8988T (cell line): ENCODE results near the gene ATP2A1.
A peak's percentile ranks its signal among the peaks of the same experiment; 100 is the strongest.
"Not testable (repeated sequence)": the region's sequence is repeated elsewhere in the genome, so short reads cannot be mapped to it uniquely, and the experiment has no call there.

Experiments used
- DNase-seq: peaks from one replicate; pipeline ENCODE4 v3.0.0; 2011

Gene ATP2A1

GRCh38 chr16:28863929-28864793 is 14.1 kb upstream of the ATP2A1 start:
- DNase-seq: no peak

- no peak for DNase-seq
Observed at GRCh38 chr16:28865001-28865688, 13.1 kb upstream of the ATP2A1 start.

GRCh38 chr16:28865722-28866453 is 12.4 kb upstream of the ATP2A1 start:
- DNase-seq: no peak

DNA sequence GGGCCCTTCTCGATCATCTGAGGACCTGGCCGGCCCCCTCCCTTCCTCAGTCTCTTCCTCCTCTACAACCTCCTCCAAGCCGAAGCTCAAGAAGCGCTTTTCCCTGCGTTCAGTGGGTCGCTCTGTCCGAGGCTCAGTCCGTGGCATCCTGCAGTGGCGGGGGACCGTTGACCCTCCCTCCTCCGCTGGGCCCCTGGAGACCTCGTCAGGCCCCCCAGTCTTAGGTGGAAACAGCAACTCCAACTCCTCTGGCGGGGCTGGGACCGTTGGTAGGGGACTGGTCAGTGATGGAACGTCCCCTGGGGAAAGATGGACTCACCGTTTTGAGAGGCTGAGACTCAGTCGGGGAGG is 11.9 kb upstream of the ATP2A1 start:
- no peak for DNase-seq

- DNase-seq: no peak
Observed at GRCh38 chr16:28867241-28867640, 11.0 kb upstream of the ATP2A1 start.

DNA sequence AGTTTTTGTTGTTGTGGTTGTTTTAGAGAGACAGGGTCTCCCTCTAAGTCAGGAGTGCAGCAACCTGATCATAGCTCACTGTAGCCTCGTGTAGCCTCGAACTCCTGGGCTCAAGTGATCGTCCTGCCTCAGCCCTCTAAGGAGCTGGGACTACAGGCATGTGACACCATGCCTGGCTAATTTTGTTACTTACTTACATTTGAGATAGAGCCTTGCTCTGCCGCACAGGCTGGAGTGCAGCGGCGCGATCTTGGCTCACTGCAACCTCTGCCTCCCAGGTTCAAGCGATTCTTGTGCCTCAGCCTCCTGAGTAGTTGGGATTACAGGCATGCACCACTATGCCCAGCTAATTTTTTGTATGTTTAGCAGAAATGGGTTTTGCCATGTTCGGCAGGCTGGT is 10.6 kb upstream of the ATP2A1 start:
- DNase-seq: not testable (repeated sequence)

DNA sequence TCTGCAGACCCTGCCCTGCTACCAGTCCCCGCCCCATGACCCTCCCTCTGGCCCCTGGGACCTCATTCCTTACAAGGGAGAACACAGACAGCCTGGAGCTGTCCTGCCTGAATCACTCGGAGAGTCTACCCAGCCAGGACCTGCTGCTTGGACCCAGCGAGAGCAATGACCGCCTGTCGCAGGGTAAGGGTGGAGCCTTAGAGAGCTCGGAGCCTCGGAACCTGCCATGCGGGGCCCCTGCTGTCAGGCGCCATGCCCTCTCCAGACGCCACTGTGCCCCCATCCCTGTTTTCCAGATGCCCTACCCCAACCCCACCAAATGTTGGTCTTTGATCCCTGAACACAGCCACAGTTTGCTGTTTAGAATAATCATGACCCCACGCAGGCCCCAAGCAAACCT is 9.1 kb upstream of the ATP2A1 start:
- DNase-seq: no peak

DNA sequence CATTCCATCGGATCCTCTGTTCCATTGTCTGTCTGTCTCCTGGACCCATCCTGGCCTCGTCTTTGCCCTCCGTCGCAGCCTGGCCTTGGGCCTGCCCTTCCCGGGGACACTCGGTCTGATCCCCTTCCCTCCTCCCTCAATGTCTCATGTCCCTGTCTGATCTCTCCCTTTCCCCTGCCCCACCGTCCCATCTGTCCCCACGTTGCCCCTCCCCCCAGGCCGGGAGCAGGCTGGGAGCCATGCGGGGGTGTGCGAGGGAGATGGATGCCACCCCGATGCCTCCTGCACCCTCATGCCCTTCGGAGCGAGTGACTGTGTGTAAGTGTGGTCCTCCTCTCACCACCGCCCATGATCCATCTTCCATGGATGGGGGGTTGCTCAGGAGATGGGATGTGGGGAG is 5.3 kb upstream of the ATP2A1 start:
- DNase-seq: no peak

DNA sequence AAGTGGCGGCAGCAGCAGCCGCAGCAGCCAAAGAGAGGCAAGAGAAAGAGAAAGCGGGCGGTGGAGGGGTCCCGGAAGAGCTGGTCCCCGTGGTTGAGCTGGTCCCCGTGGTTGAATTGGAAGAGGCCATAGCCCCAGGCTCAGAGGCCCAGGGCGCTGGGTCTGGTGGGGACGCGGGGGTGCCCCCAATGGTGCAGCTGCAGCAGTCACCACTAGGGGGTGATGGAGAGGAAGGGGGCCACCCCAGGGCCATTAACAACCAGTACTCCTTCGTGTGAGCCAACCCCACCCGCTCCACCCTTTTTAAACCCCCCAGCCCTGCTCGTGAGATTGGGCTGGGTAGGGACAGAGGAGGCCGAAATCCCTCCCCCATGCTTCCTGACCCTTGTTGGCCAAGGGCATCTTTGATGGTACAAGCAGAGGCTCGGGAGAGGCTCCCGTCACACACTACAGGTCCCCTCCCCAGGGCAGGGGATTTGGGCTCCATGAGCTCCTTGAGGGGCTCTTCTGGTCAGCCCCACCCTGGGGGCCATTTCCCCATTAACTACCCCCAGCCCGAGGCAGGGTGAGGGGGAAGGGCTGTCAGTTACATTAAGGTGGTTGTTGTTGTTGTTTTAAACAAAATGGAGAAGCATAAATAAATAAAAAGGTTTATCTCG is 4.6 kb upstream of the ATP2A1 start:
- peak; percentile 72 for DNase-seq

DNA sequence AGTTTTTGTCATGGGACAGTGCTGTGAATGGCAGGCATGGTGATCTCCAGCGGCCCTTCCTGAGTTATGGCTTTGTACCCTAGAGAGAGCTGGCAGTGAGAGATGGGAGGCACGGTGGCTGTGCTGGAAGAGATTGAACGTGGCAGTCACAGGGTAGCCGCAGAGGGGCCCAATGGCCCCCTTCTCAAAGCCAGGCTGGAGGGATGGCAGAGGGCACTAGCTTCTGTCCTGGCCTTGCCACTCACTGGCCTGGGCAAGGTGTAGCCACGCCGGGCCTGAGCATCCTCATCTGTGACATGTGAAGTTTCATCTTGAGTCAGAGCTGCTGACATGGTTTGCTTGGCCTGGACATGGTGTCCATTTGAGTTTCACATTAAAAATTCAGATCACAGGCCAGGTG is 3.9 kb upstream of the ATP2A1 start:
- DNase-seq: no peak

GRCh38 chr16:28875134-28876018 is 2.9 kb upstream of the ATP2A1 start:
- no peak for DNase-seq

- no peak for DNase-seq
Observed at GRCh38 chr16:28876019-28876659, 2.1 kb upstream of the ATP2A1 start.

- DNase-seq: no peak
Observed at GRCh38 chr16:28876973-28877654, 1.2 kb upstream of the ATP2A1 start.

- no peak for DNase-seq
Observed at GRCh38 chr16:28877655-28878000, 660 bp upstream of the ATP2A1 start.

- peak; percentile 63 for DNase-seq
Observed at GRCh38 chr16:28879261-28879840, 1.1 kb downstream of the ATP2A1 start.

DNA sequence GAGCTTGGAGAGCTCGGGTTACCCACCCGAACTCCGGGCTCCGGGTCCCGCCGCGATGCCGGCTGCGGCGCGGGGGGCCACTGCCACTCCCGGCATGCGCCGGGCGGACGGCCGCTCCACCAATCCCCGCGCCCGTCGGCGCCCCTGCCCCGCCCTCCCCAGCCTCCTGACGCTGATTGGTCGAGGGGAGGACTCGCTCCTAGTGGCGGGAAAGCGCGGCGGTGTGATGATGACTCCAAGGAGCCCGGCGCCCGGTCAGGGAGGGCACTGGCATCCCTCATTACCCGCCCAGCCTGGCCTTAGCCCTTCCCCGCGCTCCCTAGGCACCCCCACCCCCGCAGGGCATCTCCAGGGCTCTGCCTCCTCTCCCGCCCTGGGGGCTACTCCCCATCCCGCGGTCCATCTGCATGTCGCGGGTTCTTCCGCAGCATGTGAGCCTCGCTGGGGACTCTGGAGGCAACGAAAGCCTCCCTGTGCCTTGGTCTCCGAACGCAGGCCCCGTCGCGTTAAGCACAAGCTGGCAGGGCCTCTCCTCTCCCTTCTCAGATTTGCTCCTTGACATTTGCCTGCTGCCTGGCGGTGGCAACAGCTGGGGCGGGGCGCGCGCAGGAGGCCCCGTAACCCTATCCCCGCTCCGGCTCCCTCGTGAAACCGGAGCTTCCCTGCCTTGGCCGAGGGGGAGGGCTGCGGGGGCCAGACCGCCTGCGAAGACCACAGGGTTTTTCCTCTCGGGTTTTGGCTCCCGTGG is 1.7 kb downstream of the ATP2A1 start:
- peak; percentile 91 for DNase-seq

GRCh38 chr16:28880589-28880915 is 2.3 kb downstream of the ATP2A1 start:
- no peak for DNase-seq

DNA sequence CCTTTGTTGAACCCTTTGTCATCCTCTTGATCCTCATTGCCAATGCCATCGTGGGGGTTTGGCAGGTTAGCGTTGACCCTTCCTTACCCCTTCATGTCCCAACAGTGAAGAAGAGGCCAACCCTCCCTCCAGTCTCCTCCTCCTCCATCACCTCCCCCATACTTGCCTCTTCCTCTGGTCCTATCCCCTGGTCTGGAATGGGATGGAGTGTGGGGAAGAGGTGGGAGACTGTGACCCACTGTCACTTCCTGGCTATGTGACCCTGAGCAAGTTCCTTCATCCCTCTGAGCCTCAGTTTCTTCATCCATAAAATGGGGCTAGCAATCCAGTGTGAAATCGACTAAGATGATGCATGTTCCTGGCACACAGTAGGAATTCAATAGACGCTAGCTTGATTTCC is 2.7 kb downstream of the ATP2A1 start:
- no peak for DNase-seq

DNA sequence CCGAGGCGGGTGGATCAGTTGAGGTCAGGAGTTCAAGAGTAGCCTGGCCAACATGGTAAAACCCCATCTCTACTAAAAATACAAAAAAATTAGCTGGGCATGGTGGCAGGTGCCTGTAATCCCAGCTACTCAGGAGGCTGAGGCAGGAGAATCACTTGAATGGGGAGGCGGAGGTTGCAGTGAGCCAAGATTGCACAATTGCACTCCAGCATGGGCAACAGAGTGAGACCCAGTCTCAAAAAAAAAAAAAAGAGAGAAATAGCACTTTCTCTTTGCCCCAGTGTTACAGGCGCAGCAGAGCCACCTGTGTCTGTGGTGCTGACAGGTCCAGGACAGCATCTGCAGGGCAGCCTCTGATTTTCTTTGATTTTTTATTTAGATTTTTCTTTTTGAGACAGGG is 3.3 kb downstream of the ATP2A1 start:
- DNase-seq: not testable (repeated sequence)

- no peak for DNase-seq
Observed at GRCh38 chr16:28882551-28883160, 4.4 kb downstream of the ATP2A1 start.
